HL-60/S4 (cell line): ENCODE measurements around the gene SEZ6L2.
"Not testable (repeated sequence)": the region's sequence is repeated elsewhere in the genome, so short reads cannot be mapped to it uniquely, and the experiment has no call there.

Experiments
- in situ Hi-C: fragments of 300-500 bp; cut with MboI; formaldehyde crosslinking; loops from 2 replicates; pipeline ENCODE4 v1.14.3; 2022; ENCODE audit warnings: low sequenced_read_pairs

SEZ6L2 gene

GRCh38 chr16:29891525-29892457 lies 7.6 kb downstream of the SEZ6L2 start:
- in situ Hi-C loops: no loop called here

- in situ Hi-C loops: not testable (repeated sequence)
Observed at GRCh38 chr16:29889372-29889771, 10.0 kb downstream of the SEZ6L2 start.

- in situ Hi-C loops: no loop called here
Observed at GRCh38 chr16:29883987-29884386, 15.4 kb downstream of the SEZ6L2 start.

- in situ Hi-C loops: no loop called here
Observed at GRCh38 chr16:29881050-29881449, 18.3 kb downstream of the SEZ6L2 start.

GRCh38 chr16:29878172-29878571 lies 21.2 kb downstream of the SEZ6L2 start:
- in situ Hi-C loops: no loop called here

GRCh38 chr16:29877266-29877961 lies 21.9 kb downstream of the SEZ6L2 start:
- in situ Hi-C loops: no loop called here

- in situ Hi-C loops: no loop called here
Observed at GRCh38 chr16:29876594-29877249, 22.6 kb downstream of the SEZ6L2 start.

- in situ Hi-C loops: no loop called here
Observed at GRCh38 chr16:29876217-29876593, 23.1 kb downstream of the SEZ6L2 start.

- in situ Hi-C loops: no loop called here
Observed at GRCh38 chr16:29875206-29875605, 24.1 kb downstream of the SEZ6L2 start.

GRCh38 chr16:29873319-29873718 lies 26.0 kb downstream of the SEZ6L2 start:
- in situ Hi-C loops: no loop called here

- in situ Hi-C loops: no loop called here
Observed at GRCh38 chr16:29871822-29872546, 27.4 kb downstream of the SEZ6L2 start.

GRCh38 chr16:29869067-29869466 lies 30.3 kb downstream of the SEZ6L2 start:
- in situ Hi-C loops: not testable (repeated sequence)

- in situ Hi-C loops: no loop called here
Observed at GRCh38 chr16:29868396-29869009, 30.8 kb downstream of the SEZ6L2 start.

- in situ Hi-C loops: no loop called here
Observed at GRCh38 chr16:29864205-29864604, 35.1 kb downstream of the SEZ6L2 start.

GRCh38 chr16:29863669-29863984 lies 35.7 kb downstream of the SEZ6L2 start:
- in situ Hi-C loops: no loop called here

- in situ Hi-C loops: no loop called here
Observed at GRCh38 chr16:29862884-29863668, 36.3 kb downstream of the SEZ6L2 start, which contains the start of gene CDIPT. TSS of gene CDIPT (minus strand) at chr16:29863226. CDS start at chr16:29862857, 369 bp downstream.

- in situ Hi-C loops: no loop called here
Observed at GRCh38 chr16:29862383-29862883, 36.9 kb downstream of the SEZ6L2 start.

- in situ Hi-C loops: no loop called here
Observed at GRCh38 chr16:29860218-29860617, 39.1 kb downstream of the SEZ6L2 start.

- in situ Hi-C loops: no loop called here
Observed at GRCh38 chr16:29858974-29859373, 40.4 kb downstream of the SEZ6L2 start.
